8988T (cell line): Measurements from ENCODE around the gene SLC22A4.

ENCODE experiments used
- DNase-seq: peaks from one replicate; pipeline ENCODE4 v3.0.0; 2011

Gene SLC22A4

GRCh38 chr5:132301344-132302271, 7.4 kb downstream of the SLC22A4 start:
- no peak for DNase-seq

GRCh38 chr5:132302413-132302812, 8.2 kb downstream of the SLC22A4 start:
- DNase-seq: no peak

GRCh38 chr5:132303589-132303988, 9.4 kb downstream of the SLC22A4 start:
- DNase-seq: no peak

GRCh38 chr5:132305420-132305819, 11.2 kb downstream of the SLC22A4 start:
- no peak for DNase-seq

- DNase-seq: no peak
Measured at GRCh38 chr5:132308701-132309100, 14.5 kb downstream of the SLC22A4 start.

- no peak for DNase-seq
Measured at GRCh38 chr5:132309679-132310078, 15.5 kb downstream of the SLC22A4 start.

GRCh38 chr5:132310141-132310834, 16.1 kb downstream of the SLC22A4 start:
- no peak for DNase-seq

GRCh38 chr5:132313366-132313765, 19.2 kb downstream of the SLC22A4 start:
- DNase-seq: no peak

- DNase-seq: no peak
Measured at GRCh38 chr5:132313961-132314432, 19.8 kb downstream of the SLC22A4 start.

GRCh38 chr5:132315529-132316067, 21.4 kb downstream of the SLC22A4 start:
- no peak for DNase-seq

- DNase-seq: no peak
Measured at GRCh38 chr5:132319975-132320374, 25.8 kb downstream of the SLC22A4 start.

- no peak for DNase-seq
Measured at GRCh38 chr5:132321109-132321721, 27.0 kb downstream of the SLC22A4 start.

- DNase-seq: no peak
Measured at GRCh38 chr5:132322266-132322665, 28.1 kb downstream of the SLC22A4 start.

- DNase-seq: no peak
Measured at GRCh38 chr5:132323202-132323601, 29.0 kb downstream of the SLC22A4 start.

- no peak for DNase-seq
Measured at GRCh38 chr5:132325691-132326090, 31.5 kb downstream of the SLC22A4 start.

GRCh38 chr5:132327252-132327955, 33.2 kb downstream of the SLC22A4 start:
- DNase-seq: no peak

- no peak for DNase-seq
Measured at GRCh38 chr5:132334812-132335211, 40.6 kb downstream of the SLC22A4 start.

- no peak for DNase-seq
Measured at GRCh38 chr5:132335402-132335801, 41.2 kb downstream of the SLC22A4 start.

- no peak for DNase-seq
Measured at GRCh38 chr5:132339502-132339901, 45.3 kb downstream of the SLC22A4 start.

- no peak for DNase-seq
Measured at GRCh38 chr5:132342291-132343180, 48.3 kb downstream of the SLC22A4 start.

GRCh38 chr5:132344775-132345514, 50.8 kb downstream of the SLC22A4 start:
- no peak for DNase-seq
